Measurements from ENCODE around the gene PLA2G12B. TPM values are rescaled to one million over a fixed set of nuclear protein-coding genes. Genes with fewer than 3 reads are reported as not detected.
"Not testable (repeated sequence)": the region's sequence is repeated elsewhere in the genome, so short reads cannot be mapped to it uniquely, and the experiment has no call there.

PLA2G12B gene
- total RNA-seq, 2 experiments from 2014 or later, result not detected

DNA sequence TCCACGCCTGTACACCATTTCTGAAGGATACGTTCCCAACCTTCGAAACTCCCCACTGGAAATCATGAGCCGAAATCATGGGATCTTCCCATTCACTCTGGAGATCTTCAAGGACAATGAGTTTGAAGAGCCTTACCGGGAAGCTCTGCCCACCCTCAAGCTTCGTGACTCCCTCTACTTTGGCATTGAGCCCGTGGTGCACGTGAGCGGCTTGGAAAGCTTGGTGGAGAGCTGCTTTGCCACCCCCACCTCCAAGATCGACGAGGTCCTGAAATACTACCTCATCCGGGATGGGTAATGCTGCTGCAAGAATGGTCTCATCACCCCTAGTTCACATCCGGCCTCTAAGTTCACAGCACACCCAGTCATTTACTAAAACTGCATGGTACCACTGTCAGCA is 30.3 kb downstream of the PLA2G12B start:
- CTCF ChIA-PET, result interaction anchor here (0.7 kb wide), 1 partner anchor 881 kb away, joined by 3 read pairs; no protein-coding TSS in a partner anchor
- H3K4me1 Mint-ChIP-seq, result no peaks in the 10 kb centered on the region
- no peaks in the 10 kb centered on the region for H3K36me3 Mint-ChIP-seq (ENCODE audit: low read depth)
- no peak overlapping the region for H3K27ac Mint-ChIP-seq
- H3K27me3 Mint-ChIP-seq, result peaks cover 29% of the 10 kb centered on the region
- DNase-seq, result no peak
- POLR2A ChIA-PET, result no interaction called here
- H3K9me3 Mint-ChIP-seq, result peaks cover 10% of the 10 kb centered on the region
- no peak overlapping the region for H3K4me3 Mint-ChIP-seq

DNA sequence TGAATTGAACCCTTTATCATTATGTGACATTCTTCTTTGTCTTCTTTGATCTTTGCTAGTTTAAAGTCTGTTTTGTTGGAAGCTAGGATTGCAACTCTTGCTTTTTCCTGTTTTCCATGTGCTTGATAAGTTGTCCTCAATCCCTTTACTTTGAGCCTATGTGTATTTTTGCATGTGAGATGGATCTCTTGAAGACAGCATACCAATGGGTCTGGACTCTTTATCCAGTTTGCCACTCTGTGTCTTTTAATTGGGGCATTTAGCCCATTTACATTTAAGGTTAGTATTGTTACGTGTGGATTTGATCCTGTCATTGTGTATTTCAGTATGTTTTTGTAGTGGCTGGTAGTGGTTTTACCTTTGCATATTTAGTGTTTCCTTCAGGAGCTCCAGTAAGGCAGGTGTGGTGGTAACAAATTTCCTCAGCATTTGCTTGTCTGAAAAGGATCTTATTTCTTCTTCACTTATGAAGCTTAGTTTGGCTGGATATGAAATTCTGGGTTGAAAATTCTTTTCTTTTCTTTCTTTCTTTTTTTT is 33.4 kb downstream of the PLA2G12B start:
- CTCF ChIA-PET, result interaction anchor here (0.6 kb wide), 1 partner anchor 637 kb away, joined by 4 read pairs; no protein-coding TSS in a partner anchor

DNA sequence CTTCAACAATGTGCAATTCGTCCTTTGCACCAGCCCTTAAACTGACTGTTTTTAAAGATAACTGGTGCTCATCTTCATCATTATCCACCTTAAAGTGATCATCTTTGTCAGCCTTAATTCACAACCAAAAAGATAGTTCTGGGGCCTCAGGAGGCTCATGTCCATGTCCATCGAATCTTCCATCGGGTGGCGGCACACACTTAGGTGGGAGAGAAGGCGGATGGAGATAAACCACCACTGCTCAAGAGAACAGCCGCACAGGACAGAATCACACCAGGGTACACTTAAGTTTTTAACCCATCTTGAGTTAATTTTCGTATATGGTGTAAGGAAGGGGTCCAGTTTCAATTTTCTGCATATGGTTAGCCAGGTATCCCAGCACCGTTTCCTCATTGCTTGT is 36.3 kb downstream of the PLA2G12B start:
- ChIA-PET POLR2A (no interaction called here), CTCF (no interaction called here)
- Mint-ChIP-seq H3K4me3 (no peak overlapping the region), H3K36me3 (ENCODE audit: low read depth) (no peaks in the 10 kb centered on the region), H3K27me3 (peaks cover 40% of the 10 kb centered on the region), H3K9me3 (peaks cover 10% of the 10 kb centered on the region), H3K27ac (no peak overlapping the region), H3K4me1 (no peaks in the 10 kb centered on the region)
- DNase-seq, result no peak

More for the DNA sequence above, 33.4 kb downstream of the PLA2G12B start:
- H3K4me3 Mint-ChIP-seq; POLR2A ChIA-PET; H3K36me3 Mint-ChIP-seq (ENCODE audit: low read depth); H3K4me1 Mint-ChIP-seq; H3K27ac Mint-ChIP-seq; DNase-seq: not testable (repeated sequence)
- Mint-ChIP-seq H3K9me3 (peaks cover 10% of the 10 kb centered on the region), H3K27me3 (peaks cover 40% of the 10 kb centered on the region)

DNA sequence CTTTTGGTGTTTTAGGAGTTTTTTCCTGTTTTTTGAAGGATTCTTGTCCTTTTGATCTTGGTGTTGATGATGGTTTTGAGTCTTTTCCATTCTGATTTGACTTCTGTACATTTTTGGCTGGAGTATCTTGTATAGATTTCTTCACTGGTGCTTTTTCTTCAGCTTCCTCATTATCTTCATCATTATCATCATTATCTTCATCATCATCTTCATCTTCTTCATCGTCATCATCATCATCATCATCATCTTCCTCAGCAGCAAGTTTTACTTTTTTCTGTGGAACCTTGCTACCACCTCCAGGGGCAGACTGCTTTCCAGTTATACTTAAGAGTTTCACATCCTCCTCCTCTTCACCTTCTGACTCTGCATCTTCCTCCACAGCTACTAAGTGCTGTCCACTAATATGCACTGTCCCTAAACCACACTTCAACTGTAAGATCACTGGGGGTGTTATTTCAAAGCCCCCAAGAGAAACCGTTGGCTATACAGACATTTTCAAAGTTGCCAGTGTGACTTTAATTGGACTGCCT is 36.7 kb downstream of the PLA2G12B start:
- CTCF ChIA-PET; H3K36me3 Mint-ChIP-seq (ENCODE audit: low read depth); H3K4me1 Mint-ChIP-seq; H3K4me3 Mint-ChIP-seq; POLR2A ChIA-PET; DNase-seq; H3K27ac Mint-ChIP-seq: not testable (repeated sequence)
- H3K9me3 Mint-ChIP-seq, result peaks cover 10% of the 10 kb centered on the region
- peaks cover 40% of the 10 kb centered on the region for H3K27me3 Mint-ChIP-seq

DNA sequence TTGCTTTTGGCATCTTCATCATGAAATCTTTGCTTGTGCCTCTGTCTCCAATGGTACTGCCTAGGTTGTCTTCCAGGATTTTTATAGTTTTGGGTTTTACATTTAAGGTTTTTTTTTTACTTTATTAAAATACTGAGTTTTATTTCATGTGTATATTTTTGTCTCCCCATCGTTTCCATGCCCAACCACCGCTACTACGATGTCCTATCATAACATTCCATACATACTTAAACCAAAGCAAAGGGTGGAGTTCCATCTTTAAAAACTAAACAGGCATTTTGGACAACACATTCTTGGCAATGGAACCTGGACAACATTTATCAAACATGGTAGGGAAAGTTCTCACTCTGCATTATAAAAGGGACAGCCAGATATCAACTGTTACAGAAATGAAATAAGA is 37.4 kb downstream of the PLA2G12B start:
- POLR2A ChIA-PET, result interaction anchor here (0.6 kb wide), 1 partner anchor 8 kb away, joined by 3 read pairs; no protein-coding TSS in a partner anchor
- H3K4me3 Mint-ChIP-seq; H3K27ac Mint-ChIP-seq; H3K9me3 Mint-ChIP-seq; H3K4me1 Mint-ChIP-seq; DNase-seq; CTCF ChIA-PET; H3K36me3 Mint-ChIP-seq (ENCODE audit: low read depth): not testable (repeated sequence)
- peaks cover 37% of the 10 kb centered on the region for H3K27me3 Mint-ChIP-seq

DNA sequence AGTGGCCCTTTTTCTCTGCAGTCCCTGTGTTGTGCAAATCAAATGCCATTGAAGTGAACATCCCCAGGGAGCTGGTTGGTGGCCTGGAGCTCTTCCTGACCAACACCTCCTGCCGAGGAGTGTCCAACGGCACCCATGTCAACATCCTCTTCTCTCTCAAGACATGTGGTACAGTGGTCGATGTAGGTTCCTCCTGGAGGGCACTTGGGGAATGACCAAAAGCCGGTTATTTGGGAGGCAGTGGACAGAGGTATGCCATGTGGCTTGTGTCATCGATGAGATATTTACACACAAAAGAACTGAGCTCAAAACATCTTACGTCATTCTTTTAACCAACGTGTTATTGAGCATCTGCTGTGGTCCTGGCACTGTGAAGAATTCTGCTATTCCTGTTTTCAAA is 41.3 kb downstream of the PLA2G12B start:
- H3K27ac Mint-ChIP-seq, result no peak overlapping the region
- peaks cover 7% of the 10 kb centered on the region for H3K27me3 Mint-ChIP-seq
- no peak overlapping the region for H3K4me3 Mint-ChIP-seq
- H3K9me3 Mint-ChIP-seq, result no peaks in the 10 kb centered on the region
- no peak for DNase-seq
- H3K4me1 Mint-ChIP-seq, result no peaks in the 10 kb centered on the region
- H3K36me3 Mint-ChIP-seq (ENCODE audit: low read depth), result no peaks in the 10 kb centered on the region
- POLR2A ChIA-PET, result no interaction called here
- CTCF ChIA-PET, result no interaction called here

DNA sequence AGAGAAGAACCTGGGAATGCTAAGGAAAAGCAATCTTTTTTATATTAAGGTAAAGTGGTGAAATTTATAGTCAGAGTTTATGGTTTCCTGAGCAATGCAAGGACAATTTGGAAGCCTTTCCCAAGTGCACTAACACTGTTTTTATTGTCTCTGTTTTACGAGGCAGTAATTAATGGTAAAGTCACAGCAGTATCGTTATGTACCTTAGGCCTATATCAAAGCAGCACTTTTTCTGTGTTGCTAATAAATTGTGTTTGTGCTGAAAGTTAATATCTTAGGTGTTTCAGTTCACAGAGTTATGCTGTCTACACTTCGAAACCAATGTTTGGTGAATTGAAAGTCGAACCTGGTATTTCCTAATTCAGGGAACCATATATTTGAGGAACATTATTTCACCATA is 41.9 kb downstream of the PLA2G12B start:
- H3K36me3 Mint-ChIP-seq (ENCODE audit: low read depth), result no peaks in the 10 kb centered on the region
- ChIA-PET CTCF (no interaction called here), POLR2A (no interaction called here)
- no peak overlapping the region for H3K27ac Mint-ChIP-seq
- no peak overlapping the region for H3K4me3 Mint-ChIP-seq
- DNase-seq, result no peak
- H3K9me3 Mint-ChIP-seq, result no peaks in the 10 kb centered on the region
- H3K4me1 Mint-ChIP-seq, result no peaks in the 10 kb centered on the region
- peaks cover 4% of the 10 kb centered on the region for H3K27me3 Mint-ChIP-seq

DNA sequence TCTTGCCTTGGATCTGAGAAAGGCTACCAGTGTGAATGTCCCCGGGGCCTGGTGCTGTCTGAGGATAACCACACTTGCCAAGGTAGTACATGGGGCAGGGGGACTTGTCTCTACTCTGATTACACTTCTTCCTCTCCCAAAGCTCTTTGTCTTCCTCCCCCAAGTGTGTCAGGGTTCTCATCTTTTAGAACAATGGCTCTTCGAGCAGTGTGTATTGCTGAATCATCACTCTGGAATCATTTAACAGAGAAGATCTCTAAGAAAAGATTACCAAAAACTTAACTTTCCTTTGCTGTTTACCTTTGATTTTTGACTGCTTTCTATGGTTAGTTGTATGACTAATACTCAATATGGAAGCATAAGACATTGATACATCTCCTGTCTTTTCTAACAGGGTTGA is 42.8 kb downstream of the PLA2G12B start:
- ChIA-PET CTCF (no interaction called here), POLR2A (no interaction called here)
- H3K9me3 Mint-ChIP-seq, result no peaks in the 10 kb centered on the region
- no peaks in the 10 kb centered on the region for H3K4me1 Mint-ChIP-seq
- H3K4me3 Mint-ChIP-seq, result no peak overlapping the region
- no peak overlapping the region for H3K27ac Mint-ChIP-seq
- no peak for DNase-seq
- peaks cover 3% of the 10 kb centered on the region for H3K27me3 Mint-ChIP-seq
- no peaks in the 10 kb centered on the region for H3K36me3 Mint-ChIP-seq (ENCODE audit: low read depth)

DNA sequence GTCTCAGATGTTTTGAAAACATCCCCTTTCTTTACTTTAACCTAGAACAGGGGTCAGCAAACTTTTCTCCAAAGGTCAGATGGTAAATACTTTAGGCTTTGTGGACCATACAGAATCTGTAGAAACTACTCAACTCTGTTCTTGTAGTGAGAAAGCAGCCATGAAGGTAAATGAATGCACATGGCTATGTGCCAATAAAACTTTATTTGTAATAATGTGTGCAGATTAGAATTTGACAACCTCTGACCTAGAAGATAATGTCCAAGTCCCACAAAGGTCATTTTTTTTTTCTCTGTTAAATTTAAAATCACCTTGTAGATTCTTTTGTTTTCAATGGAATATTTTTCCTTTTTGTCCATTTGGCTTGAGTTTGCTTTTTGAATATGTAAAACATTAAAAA is 43.9 kb downstream of the PLA2G12B start:
- peaks cover 3% of the 10 kb centered on the region for H3K27me3 Mint-ChIP-seq
- POLR2A ChIA-PET, result no interaction called here
- H3K27ac Mint-ChIP-seq, result no peak overlapping the region
- CTCF ChIA-PET, result no interaction called here
- no peaks in the 10 kb centered on the region for H3K36me3 Mint-ChIP-seq (ENCODE audit: low read depth)
- no peaks in the 10 kb centered on the region for H3K4me1 Mint-ChIP-seq
- no peaks in the 10 kb centered on the region for H3K9me3 Mint-ChIP-seq
- H3K4me3 Mint-ChIP-seq, result no peak overlapping the region
- DNase-seq, result no peak

DNA sequence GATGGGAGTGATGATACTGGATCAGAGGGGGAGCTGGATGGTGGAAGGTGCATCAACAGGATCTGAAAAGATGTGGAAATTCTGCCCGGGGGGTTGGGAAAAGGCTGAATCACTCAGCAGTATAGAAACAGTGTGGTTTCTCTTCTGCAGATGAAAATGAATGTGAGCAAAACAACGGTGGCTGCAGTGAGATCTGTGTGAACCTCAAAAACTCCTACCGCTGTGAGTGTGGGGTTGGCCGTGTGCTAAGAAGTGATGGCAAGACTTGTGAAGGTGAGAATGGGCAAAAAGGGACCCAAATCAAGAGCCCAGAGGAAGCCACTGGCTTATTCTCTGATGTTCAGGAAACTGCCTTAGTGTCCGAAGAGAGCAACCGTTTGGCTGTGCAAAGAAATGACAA is 48.2 kb downstream of the PLA2G12B start:
- CTCF ChIA-PET, result no interaction called here
- no peak for DNase-seq
- H3K4me3 Mint-ChIP-seq, result no peak overlapping the region
- H3K27ac Mint-ChIP-seq, result no peak overlapping the region
- POLR2A ChIA-PET, result no interaction called here
- H3K4me1 Mint-ChIP-seq, result no peaks in the 10 kb centered on the region
- H3K27me3 Mint-ChIP-seq, result peaks cover 3% of the 10 kb centered on the region
- H3K36me3 Mint-ChIP-seq (ENCODE audit: low read depth), result no peaks in the 10 kb centered on the region
- H3K9me3 Mint-ChIP-seq, result no peaks in the 10 kb centered on the region

DNA sequence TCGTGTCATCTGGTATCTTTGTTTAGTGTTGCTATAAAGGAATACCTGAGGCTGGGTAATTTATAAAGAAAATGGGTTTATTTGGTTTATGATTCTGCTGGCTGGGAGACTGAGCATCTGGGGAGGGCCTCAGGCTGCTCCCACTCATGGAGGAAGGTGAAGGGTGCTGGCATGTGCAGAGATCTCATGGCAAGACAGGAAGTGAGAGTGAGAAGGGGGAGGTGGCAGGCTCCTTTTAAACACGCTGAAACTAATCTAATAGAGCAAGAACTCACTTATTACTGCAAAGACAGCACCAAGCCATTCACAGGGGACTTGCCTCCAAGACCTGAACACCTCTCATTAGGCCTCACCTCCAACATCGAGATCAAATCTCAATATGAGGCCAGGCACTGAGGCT is 49.8 kb downstream of the PLA2G12B start:
- CTCF ChIA-PET, result no interaction called here
- H3K27ac Mint-ChIP-seq, result no peak overlapping the region
- no peaks in the 10 kb centered on the region for H3K4me1 Mint-ChIP-seq
- no peaks in the 10 kb centered on the region for H3K27me3 Mint-ChIP-seq
- POLR2A ChIA-PET, result no interaction called here
- H3K4me3 Mint-ChIP-seq, result no peak overlapping the region
- DNase-seq, result no peak
- H3K9me3 Mint-ChIP-seq, result no peaks in the 10 kb centered on the region
- H3K36me3 Mint-ChIP-seq (ENCODE audit: low read depth), result no peaks in the 10 kb centered on the region

DNA sequence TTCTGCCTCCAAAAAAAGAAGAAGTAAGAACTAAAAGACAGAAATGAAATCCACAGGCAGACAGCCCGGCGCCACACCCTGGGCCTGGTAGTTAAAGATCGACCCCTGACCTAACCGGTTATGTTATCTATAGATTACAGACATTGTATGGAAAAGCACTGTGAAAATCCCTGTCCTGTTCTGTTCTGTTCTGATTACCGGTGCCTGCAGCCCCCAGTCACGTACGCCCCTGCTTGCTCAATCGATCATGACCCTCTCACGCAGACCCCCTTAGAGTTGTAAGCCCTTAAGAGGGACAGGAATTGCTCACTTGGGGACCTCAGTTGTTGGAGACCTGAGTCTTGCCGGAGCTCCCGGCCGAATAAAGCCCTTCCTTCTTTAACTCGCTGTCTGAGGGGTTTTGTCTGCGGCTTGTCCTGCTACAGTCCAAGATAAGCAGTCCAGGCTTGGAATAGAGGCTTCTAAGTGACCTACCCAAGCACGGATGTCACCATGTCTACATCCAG is 50.6 kb downstream of the PLA2G12B start:
- H3K36me3 Mint-ChIP-seq (ENCODE audit: low read depth); H3K4me3 Mint-ChIP-seq; H3K27ac Mint-ChIP-seq; CTCF ChIA-PET; H3K9me3 Mint-ChIP-seq; DNase-seq; H3K4me1 Mint-ChIP-seq; H3K27me3 Mint-ChIP-seq; POLR2A ChIA-PET: not testable (repeated sequence)

DNA sequence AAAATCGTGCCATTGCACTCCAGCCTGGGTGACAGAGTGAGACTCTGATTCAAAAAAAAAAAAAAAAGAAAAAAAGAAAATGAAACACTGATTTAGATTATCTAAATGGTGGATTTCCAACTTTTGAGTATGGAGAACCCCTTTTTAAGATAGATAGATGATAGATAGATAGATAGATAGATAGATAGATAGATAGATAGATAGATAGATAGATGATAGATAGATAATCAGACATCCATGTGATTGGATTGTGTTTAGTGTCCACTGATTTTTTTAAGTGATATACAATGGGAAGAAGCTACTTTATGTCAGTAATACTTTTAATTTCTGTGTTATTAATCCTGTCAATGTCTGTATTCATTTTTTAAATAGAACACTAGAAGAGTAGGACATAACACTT is 55.1 kb downstream of the PLA2G12B start:
- H3K36me3 Mint-ChIP-seq (ENCODE audit: low read depth), result no peaks in the 10 kb centered on the region
- no peaks in the 10 kb centered on the region for H3K9me3 Mint-ChIP-seq
- ChIA-PET CTCF (no interaction called here), POLR2A (no interaction called here)
- no peak overlapping the region for H3K4me3 Mint-ChIP-seq
- DNase-seq, result no peak
- peaks cover 3% of the 10 kb centered on the region for H3K27me3 Mint-ChIP-seq
- H3K4me1 Mint-ChIP-seq, result no peaks in the 10 kb centered on the region
- H3K27ac Mint-ChIP-seq, result no peak overlapping the region

DNA sequence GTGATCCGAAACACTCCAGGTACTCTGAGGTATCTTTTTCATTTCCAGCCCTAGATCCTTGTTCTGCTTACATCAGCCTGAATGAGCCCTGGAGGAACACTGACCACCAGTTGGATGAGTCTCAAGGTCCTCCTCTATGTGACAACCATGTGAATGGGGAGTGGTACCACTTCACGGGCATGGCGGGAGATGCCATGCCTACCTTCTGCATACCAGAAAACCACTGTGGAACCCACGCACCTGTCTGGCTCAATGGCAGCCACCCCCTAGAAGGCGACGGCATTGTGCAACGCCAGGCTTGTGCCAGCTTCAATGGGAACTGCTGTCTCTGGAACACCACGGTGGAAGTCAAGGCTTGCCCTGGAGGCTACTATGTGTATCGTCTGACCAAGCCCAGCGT is 56.0 kb downstream of the PLA2G12B start:
- no peak overlapping the region for H3K27ac Mint-ChIP-seq
- ChIA-PET POLR2A (no interaction called here), CTCF (no interaction called here)
- H3K36me3 Mint-ChIP-seq (ENCODE audit: low read depth), result no peaks in the 10 kb centered on the region
- no peaks in the 10 kb centered on the region for H3K9me3 Mint-ChIP-seq
- H3K4me3 Mint-ChIP-seq, result no peak overlapping the region
- no peak for DNase-seq
- H3K4me1 Mint-ChIP-seq, result no peaks in the 10 kb centered on the region
- H3K27me3 Mint-ChIP-seq, result peaks cover 8% of the 10 kb centered on the region
